Inflammatory macrophage (primary cell): Measurements from ENCODE around the gene COG4.

Experiments used
- DNase-seq, 2 donors: peaks; one replicate each; pipeline ENCODE4 v3.0.0-alpha.2; 2020 to 2022

Gene COG4

GRCh38 chr16:70478169-70478568 lies 45.2 kb downstream of the COG4 start:
- no peak for DNase-seq

DNA sequence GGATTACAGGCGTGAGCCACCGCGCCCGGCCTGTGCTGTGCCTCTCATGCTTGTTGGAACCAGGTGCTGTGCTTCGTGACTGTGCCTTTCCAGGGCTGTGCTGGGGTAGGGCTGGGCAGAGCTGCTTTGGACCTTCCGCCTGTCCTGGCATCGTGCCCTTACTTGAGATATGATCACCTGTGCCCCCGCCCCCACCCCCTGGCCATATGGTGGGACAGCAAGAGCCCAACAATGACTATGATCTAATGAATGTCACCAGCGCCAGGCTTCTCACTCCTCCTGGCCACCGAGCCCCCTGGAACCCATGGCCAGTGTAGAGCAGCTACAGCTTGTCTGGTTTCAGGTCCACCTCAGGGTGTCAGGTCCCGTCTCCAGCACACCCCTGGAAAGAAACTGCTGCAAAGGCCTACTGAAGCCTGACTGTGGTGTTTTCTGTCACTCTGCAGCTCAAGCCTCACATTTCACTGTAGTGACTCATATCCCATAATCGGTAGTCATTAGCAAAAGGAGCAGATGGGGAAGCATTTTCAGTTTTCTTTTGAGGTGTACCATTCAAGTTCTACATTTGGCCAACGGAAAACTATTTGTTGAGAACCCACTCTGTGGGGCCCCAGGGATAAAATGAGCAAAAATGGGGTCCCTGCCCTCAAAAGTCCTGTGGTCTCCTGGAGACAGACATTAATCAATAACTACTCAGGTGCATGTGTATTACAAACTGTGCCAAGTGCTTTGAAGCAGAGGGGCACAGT lies 46.9 kb downstream of the COG4 start:
- no peak for DNase-seq

GRCh38 chr16:70475054-70475871 lies 48.1 kb downstream of the COG4 start:
- DNase-seq, result no peak

DNA sequence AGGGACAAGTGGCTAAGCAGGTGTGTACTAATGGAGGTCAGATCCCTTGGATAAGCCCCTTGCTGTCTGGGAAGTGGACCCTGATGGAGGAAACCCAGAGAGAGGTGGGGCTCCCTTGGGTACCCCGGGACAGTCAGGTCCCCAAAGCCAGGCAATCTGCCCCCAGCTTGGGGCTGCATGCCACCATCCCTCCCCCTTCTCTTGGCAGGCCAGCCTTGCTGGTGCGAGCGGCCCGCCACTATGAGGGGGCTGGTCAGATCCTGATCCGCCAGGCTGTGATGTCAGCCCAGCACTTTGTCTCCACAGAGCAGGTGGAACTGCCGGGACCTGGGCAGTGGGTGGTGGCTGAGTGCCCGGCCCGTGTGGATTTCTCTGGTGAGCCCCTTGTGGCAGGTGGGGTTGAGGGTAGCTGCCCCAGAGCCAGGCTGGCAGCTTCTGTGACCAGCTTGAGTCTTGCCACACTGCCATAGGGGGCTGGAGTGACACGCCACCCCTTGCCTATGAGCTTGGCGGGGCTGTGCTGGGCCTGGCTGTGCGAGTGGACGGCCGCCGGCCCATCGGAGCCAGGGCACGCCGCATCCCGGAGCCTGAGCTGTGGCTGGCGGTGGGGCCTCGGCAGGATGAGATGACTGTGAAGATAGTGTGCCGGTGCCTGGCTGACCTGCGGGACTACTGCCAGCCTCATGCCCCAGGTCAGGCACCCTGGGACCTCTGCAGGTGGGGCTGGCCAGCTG lies 48.9 kb downstream of the COG4 start:
- no peak for DNase-seq

DNA sequence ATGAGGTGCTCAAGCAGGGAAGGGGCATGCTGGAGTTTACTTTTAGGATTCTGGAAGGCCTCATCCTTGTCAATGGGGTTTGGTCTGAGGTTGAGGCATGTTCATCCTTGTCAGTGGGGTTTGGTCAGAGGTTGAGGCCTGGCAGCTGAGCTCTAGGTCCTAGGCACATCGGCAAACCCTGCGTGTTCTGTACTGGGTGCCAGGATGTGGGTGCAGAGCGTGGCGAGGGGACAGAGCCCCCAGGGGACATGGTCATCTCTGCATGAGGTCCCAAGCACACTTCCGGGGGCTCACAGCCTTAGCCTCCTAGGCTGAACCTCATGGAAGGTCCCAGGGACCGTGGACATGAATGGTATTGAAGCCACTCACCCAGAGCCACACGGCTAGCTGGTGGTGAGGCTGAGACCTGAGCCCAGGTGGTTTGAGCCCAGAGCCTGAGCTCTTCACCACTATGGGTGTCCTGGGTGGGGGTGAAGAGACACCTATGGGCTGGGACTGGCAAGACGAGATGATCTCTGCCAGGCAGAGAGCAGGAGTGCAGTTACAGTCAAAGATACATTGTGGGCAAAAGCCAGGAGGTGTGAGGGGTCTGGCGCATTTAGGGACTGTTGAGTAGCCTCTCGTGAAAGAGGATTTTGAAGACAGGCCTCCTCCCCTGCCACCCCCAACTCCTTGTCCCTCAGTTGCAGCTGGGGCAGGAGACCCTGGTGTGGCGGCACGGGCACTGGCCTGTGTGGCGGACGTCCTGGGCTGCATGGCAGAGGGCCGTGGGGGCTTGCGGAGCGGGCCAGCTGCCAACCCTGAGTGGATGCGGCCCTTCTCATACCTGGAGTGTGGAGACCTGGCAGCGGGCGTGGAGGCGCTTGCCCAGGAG lies 49.7 kb downstream of the COG4 start:
- no peak for DNase-seq

DNA sequence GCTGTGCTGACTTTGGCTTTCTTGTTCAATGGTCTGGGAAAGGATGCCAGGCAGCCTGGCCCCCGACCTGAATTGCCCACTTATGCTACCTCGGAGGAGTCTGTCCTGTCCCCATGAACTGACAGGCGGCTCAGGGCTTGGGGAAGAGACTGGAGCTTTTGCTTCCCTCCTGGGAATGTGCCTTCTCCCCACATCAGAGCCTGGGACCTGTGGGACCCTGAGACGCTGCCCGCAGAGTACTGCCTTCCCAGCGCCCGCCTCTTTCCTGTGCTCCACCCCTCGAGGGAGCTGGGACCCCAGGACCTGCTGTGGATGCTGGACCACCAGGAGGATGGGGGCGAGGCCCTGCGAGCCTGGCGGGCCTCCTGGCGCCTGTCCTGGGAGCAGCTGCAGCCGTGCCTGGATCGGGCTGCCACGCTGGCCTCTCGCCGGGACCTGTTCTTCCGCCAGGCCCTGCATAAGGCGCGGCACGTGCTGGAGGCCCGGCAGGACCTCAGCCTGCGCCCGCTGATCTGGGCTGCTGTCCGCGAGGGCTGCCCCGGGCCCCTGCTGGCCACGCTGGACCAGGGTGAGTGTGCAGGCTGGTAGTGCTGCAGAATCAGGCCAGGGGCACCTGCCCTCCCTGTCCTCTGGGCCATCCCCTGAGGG lies 50.4 kb downstream of the COG4 start:
- DNase-seq, result no peak

- peak in 1 of 2 donors; percentile 14 for DNase-seq
Measured at GRCh38 chr16:70470927-70471341, 52.4 kb downstream of the COG4 start.

DNA sequence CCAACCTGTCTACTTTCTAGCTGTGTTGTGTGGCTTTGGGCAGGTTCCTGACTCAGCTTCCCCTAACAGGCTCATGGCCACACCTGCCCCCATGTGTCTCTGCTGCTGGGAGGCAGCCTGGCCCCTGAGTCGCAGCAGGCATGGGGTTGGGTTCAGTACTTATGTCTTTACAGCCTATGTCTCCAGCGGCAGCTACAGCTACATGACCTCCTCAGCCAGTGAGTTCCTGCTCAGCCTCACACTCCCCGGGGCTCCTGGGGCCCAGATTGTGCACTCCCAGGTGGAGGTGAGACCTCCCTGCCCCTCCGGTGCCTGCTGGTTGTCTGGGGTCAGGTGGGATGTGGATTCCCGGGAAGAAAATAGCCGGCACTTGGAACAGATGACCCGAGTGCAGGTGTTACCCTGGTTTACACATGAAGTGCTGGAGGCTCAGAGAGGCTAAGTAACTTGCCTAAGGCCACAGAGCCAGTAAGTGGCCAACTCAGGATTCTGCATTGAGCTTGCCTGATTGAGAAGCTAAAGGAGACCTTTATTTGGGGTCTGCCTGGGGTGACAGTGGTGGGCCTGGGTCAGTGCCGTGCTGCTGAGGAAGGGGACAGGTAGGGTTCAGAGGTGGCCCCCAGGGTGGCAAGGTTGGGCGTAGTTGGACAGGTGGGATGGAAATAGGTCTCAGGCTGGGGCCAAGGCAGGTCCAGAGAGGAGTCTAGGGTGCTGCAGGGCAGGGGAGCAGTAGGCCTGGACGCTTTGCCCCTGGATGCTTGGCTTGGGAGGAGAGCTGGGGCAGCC lies 53.0 kb downstream of the COG4 start:
- no peak for DNase-seq

DNA sequence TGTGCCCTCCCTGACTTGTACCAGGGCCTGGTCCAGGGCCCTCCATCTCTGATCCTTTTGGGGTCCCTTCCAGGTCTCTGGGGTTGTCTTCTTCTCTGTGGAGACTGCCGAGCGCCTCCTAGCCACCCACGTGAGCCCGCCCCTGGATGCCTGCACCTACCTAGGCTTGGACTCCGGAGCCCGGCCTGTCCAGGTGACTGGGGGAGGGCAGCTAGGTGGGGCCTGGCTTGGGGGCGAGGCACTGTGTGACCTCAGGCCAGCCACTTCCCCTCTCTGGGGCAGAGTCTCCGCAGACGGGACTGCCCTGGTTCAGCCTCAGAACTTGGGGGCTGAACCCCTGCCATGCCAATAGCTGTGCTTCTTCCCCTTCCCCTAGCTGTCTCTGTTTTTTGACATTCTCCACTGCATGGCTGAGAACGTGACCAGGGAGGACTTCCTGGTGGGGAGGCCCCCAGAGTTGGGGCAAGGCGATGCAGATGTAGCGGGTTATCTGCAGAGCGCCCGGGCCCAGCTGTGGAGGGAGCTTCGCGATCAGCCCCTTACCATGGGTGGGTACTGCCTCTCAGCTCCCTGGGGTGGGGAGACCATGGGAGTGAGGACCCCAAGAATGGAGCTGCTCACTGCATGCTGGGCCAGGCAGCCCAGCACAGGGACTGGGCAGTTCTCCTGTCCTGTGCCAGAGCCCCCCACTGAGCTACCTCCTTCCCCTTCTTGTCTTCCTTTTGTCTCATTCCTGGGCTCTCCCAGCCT lies 54.4 kb downstream of the COG4 start:
- DNase-seq, result no peak

GRCh38 chr16:70467608-70468007 lies 55.7 kb downstream of the COG4 start:
- no peak for DNase-seq

- DNase-seq, result no peak
Measured at GRCh38 chr16:70467113-70467512, 56.2 kb downstream of the COG4 start.

GRCh38 chr16:70466805-70467076 lies 56.6 kb downstream of the COG4 start:
- no peak for DNase-seq

GRCh38 chr16:70465999-70466804 lies 57.2 kb downstream of the COG4 start:
- DNase-seq, result no peak

DNA sequence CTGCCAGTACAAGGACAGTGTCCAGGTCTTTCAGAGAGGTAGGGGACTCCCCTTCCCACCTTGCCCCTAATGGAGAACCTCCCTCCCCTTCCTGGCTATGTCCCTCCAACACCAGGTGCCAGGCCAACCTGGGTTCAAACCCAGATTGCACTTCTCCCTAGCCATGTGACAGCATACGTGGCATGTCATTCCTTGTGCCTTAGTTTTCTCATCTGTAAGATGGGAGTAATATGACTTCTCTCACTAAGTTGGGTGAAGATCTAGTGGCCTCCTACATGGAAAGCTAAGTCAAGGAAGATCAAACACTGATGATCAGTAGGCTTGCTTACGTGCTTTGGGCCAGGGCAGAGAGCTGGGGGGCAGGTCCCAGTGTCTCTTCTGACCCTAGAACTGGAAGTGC lies 60.1 kb downstream of the COG4 start:
- no peak for DNase-seq

DNA sequence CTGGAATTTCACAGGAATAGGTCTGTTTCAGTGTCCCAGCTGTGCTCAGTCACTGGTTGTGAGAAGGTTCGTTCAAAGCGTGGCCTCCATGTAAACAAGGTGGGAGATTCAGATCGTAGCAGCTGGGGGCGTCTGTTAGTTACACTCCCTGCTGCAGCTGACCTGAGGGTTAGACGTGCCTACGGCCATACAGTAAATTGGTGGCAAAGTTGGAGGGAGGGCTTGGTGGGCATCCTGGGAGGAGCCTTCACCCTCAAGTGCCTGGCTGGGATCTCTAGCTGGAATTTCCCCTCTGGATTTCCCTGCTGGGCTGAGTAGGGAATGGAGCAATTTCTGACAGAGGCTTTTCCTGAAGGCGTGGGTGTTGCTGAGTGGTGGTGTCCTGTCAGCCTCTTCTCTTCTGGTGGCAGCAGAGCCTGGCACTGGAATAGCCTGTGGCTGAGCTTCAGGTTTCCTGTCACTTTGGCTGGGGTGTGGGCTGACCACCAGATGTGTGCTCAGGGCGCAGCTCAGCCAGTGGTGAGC lies 62.6 kb downstream of the COG4 start:
- DNase-seq, result peak; percentile 11 to 63

GRCh38 chr16:70457446-70458166 lies 65.7 kb downstream of the COG4 start:
- no peak for DNase-seq

GRCh38 chr16:70455910-70456309 lies 67.4 kb downstream of the COG4 start:
- DNase-seq, result no peak

DNA sequence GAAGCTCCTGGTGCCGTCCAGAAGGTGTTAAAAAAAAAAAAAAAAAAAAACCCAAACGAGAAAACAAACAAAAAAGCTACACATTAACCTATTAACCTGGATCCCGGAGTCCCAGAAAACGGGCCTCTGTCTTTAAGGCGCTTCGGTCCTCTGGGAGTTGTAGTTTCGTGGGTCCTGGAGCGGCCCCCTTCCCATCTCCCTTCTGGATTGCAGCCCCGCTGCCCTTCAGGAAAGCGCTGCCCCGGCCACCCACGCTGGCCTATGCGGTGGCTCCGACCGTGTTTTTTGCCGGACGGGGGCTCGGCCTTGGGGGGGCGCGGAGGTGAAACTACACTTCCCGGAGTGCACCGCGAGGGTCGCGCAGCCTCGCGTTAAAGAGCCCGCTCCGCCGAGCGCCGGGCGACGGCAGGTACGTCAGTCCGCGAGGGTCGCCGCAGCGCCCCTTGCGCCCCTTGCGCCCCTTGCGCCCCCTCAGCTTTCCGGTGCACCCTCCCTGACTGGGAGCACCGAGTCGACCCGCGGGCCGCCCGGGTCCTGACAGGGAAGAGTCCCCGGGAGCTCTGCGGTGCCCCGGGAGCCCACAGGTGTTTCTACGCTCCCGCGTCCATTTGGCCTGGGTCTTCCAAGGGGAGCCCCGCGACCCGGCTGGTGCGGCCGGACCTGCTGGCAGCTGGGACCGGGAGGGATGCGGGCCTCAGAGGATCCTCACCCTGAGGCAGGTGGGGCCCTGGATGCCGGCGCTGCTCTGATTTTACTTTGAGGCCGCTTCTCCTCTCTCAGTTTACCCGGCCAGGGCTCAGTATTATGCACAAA lies 68.9 kb downstream of the COG4 start, which contains the start of gene FCSK:
FCSK (plus strand) TSS at position 374 of the 813 bp plus-strand sequence. CDS start 8,596 bp downstream, outside the sequence.
- DNase-seq, result peak; percentile 58 to 61
